OCI-LY3 (cell line): ENCODE results near the gene MYO5B.
A peak's percentile ranks its signal among the peaks of the same experiment; 100 is the strongest.

Experiments
- H2AFZ ChIP-seq: fragments of 200-600, 300-600 bp; shearing (Covaris generic); 2 replicates; pipeline ENCODE4 v1.6.0; 2014; ENCODE audit warnings: antibody characterized with exemption, low read depth, low read length
- H3K27ac ChIP-seq: fragments of 200-600, 300-600 bp; sonication (generic); 2 replicates; pipeline ENCODE4 v1.5.1; 2014; ENCODE audit warnings: mild to moderate bottlenecking, low read length, moderate library complexity, mixed read lengths
- H3K27me3 ChIP-seq: fragments of 200-600, 300-600 bp; sonication (generic); 2 replicates; pipeline ENCODE4 v1.6.1; 2014; ENCODE audit warnings: low read depth, low read length, mixed read lengths
- H3K36me3 ChIP-seq: fragments of 200-600, 300-600 bp; sonication (generic); replicated peaks from 2 replicates; pipeline ENCODE3; 2014; ENCODE audit warnings: low read depth, low read length, mixed read lengths
- H3K4me1 ChIP-seq: fragments of 300-600, 200-600 bp; sonication (generic); 2 replicates; pipeline ENCODE4 v1.6.1; 2014; ENCODE audit warnings: low read length, mixed read lengths
- H3K4me2 ChIP-seq: fragments of 200-600, 300-600 bp; sonication (generic); 2 replicates; pipeline ENCODE4 v1.6.1; 2014; ENCODE audit warnings: low read length, mixed read lengths
- H3K4me3 ChIP-seq: fragments of 300-600, 200-600 bp; sonication (generic); 2 replicates; pipeline ENCODE4 v1.5.1; 2014; ENCODE audit warnings: antibody characterized with exemption, mild to moderate bottlenecking, low read length, moderate library complexity
- H3K79me2 ChIP-seq: fragments of 300-600, 200-600 bp; shearing (Covaris generic); 2 replicates; pipeline ENCODE4 v1.6.1; 2014; ENCODE audit warnings: mild to moderate bottlenecking, low read length, mixed read lengths
- H3K9ac ChIP-seq: fragments of 300-600, 200-600 bp; shearing (Covaris generic); 2 replicates; pipeline ENCODE4 v1.6.0; 2014; ENCODE audit warnings: mild to moderate bottlenecking, low read length, moderate library complexity
- H3K9me3 ChIP-seq: fragments of 200-600, 300-600 bp; shearing (Covaris generic); 2 replicates; pipeline ENCODE4 v1.6.1; 2014; ENCODE audit warnings: low read length, mixed read lengths; ENCODE audit not compliant: insufficient read depth
- H4K20me1 ChIP-seq: fragments of 200-600, 300-600 bp; sonication (generic); 2 replicates; pipeline ENCODE4 v1.6.1; 2016; ENCODE audit warnings: low read length, mixed read lengths; ENCODE audit not compliant: insufficient read depth
- EZH2phosphoT487 ChIP-seq: fragments of 200-600 bp; shearing (Covaris generic); IDR thresholded peaks from 2 replicates; pipeline ENCODE4 v1.6.1; 2018; ENCODE audit warnings: antibody characterized with exemption, mixed run types, low read depth
- TF ChIP-seq, protein P1 (sequence below): fragments of 200-600, 300-600 bp; sonication (generic); IDR thresholded peaks from 2 replicates; pipeline ENCODE4 v1.5.1; 2014; ENCODE audit warnings: antibody characterized with exemption, low read length, low read depth

MYO5B gene

DNA sequence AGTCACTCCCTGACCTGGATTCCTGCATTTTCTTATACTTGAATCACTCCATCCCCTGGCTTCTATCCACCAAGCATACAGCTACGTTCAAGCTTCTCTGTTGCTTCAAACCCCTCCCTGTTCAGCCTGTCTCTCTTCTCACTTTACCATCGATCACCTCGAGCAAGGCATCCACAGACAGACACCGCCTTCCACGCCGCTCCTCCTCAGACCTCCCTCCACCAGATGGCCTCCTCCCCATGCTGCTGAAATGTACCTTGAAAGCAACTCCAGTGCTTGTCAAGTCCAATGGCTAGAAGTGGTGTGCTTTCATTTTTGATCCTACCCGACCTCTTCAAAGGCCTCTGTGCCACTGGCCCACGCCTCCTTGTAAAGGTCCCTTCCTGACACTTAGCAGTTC lies 250.3 kb downstream of the MYO5B start:
- peaks cover 33% of the 10 kb centered on the region; the same call in 1 of the 2 replicates for H3K27me3 ChIP-seq
- no peaks in the 10 kb centered on the region for H4K20me1 ChIP-seq
- H3K36me3 ChIP-seq, result no peaks in the 10 kb centered on the region
- H3K4me2 ChIP-seq, result no peak overlapping the region
- no peaks in the 10 kb centered on the region for H3K9me3 ChIP-seq
- H3K4me3 ChIP-seq, result no peak overlapping the region
- H3K4me1 ChIP-seq, result 0 out of 2 replicates have a peak, but pooled peaks cover 3% of the 10 kb centered on the region
- no peak for TF ChIP-seq EZH2phosphoT487
- TF ChIP-seq, protein P1, sequence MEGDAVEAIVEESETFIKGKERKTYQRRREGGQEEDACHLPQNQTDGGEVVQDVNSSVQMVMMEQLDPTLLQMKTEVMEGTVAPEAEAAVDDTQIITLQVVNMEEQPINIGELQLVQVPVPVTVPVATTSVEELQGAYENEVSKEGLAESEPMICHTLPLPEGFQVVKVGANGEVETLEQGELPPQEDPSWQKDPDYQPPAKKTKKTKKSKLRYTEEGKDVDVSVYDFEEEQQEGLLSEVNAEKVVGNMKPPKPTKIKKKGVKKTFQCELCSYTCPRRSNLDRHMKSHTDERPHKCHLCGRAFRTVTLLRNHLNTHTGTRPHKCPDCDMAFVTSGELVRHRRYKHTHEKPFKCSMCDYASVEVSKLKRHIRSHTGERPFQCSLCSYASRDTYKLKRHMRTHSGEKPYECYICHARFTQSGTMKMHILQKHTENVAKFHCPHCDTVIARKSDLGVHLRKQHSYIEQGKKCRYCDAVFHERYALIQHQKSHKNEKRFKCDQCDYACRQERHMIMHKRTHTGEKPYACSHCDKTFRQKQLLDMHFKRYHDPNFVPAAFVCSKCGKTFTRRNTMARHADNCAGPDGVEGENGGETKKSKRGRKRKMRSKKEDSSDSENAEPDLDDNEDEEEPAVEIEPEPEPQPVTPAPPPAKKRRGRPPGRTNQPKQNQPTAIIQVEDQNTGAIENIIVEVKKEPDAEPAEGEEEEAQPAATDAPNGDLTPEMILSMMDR, result peak; percentile 38
- H2AFZ ChIP-seq, result no peak overlapping the region
- H3K79me2 ChIP-seq, result no peaks in the 10 kb centered on the region
- no peak overlapping the region for H3K27ac ChIP-seq
- H3K9ac ChIP-seq, result no peak overlapping the region

DNA sequence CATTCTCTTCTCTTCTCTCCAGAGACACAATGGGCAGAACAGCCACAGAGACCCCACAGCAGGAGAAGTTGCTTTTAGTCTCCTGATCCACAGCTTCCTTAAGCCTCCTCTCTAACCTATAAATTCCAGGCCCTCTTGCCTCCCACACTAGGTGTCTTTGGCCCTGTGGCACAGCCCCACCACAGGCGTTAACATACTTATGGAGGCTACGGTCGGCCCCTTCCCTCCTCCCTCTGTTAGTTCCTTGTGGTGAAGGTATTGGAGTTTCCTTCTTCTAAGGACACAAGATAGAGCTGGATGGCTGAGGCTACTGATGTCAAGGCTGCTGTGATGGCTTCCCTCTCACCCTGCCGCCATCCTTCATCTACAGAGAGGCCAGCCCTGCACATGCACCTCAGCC lies 258.1 kb downstream of the MYO5B start:
- H3K9me3 ChIP-seq, result no peaks in the 10 kb centered on the region
- H3K4me3 ChIP-seq, result no peak overlapping the region
- no peak overlapping the region for H3K4me2 ChIP-seq
- H3K36me3 ChIP-seq, result no peaks in the 10 kb centered on the region
- TF ChIP-seq, protein P1, result no peak
- TF ChIP-seq EZH2phosphoT487, result no peak
- peaks cover 17% of the 10 kb centered on the region for H3K27me3 ChIP-seq
- no peaks in the 10 kb centered on the region for H3K79me2 ChIP-seq
- no peak overlapping the region for H3K27ac ChIP-seq
- H3K9ac ChIP-seq, result no peak overlapping the region
- no peaks in the 10 kb centered on the region for H4K20me1 ChIP-seq
- no peak overlapping the region for H2AFZ ChIP-seq
- H3K4me1 ChIP-seq, result peaks cover 15% of the 10 kb centered on the region

DNA sequence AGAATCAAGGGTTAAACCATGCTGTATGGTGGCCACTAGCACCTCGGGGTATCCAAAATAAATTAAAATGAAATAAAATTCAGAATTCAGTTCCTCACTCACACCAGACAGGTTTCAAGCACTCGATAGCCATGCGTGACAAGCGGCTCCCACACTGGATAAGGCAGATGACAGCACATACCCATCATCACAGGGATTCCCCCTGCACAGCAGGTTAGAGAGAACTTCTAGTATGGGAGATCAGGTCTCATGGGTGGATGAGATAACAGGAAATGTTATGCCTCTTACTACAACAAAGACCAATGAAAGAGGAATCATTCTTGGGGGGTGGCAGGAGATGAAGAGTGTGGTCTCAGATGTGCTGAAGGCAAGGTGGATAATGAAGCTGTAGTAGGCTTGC lies 259.7 kb downstream of the MYO5B start:
- H2AFZ ChIP-seq, result no peak overlapping the region
- TF ChIP-seq, protein P1, result no peak
- no peak for TF ChIP-seq EZH2phosphoT487
- H3K27me3 ChIP-seq, result peaks cover 22% of the 10 kb centered on the region
- H3K4me1 ChIP-seq, result peaks cover 12% of the 10 kb centered on the region
- H3K36me3 ChIP-seq, result no peaks in the 10 kb centered on the region
- H3K4me2 ChIP-seq, result no peak overlapping the region
- no peak overlapping the region for H3K27ac ChIP-seq
- H3K9ac ChIP-seq, result no peak overlapping the region
- H3K4me3 ChIP-seq, result no peak overlapping the region
- H4K20me1 ChIP-seq, result no peaks in the 10 kb centered on the region
- H3K79me2 ChIP-seq, result no peaks in the 10 kb centered on the region
- no peaks in the 10 kb centered on the region for H3K9me3 ChIP-seq

DNA sequence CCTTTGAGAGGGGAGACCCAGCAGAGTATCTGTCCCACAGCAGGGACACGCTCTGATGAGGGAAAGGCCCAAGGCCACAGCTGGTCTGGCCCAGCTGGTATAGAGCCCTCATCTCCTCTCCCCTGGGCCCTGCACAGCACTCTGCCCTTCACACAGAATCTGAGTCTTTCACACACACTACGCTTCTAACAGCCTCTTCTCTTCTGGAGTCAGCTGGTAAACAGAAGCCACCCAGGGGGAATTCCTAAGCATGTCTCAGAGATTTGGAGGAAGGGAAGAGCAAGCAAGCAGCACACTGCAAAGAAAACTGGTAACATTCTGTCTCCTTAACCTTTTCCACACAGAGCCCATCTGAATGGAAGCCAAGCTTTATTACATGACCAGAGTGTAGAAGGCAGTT lies 260.5 kb downstream of the MYO5B start:
- H3K27ac ChIP-seq, result no peak overlapping the region
- H4K20me1 ChIP-seq, result no peaks in the 10 kb centered on the region
- no peaks in the 10 kb centered on the region for H3K9me3 ChIP-seq
- H3K9ac ChIP-seq, result no peak overlapping the region
- no peak overlapping the region; the same call in 1 of the 2 replicates for H2AFZ ChIP-seq
- no peak overlapping the region for H3K4me3 ChIP-seq
- no peaks in the 10 kb centered on the region for H3K36me3 ChIP-seq
- peaks cover 12% of the 10 kb centered on the region for H3K4me1 ChIP-seq
- H3K27me3 ChIP-seq, result peaks cover 29% of the 10 kb centered on the region
- no peaks in the 10 kb centered on the region for H3K79me2 ChIP-seq
- no peak for TF ChIP-seq EZH2phosphoT487
- TF ChIP-seq, protein P1, result no peak
- H3K4me2 ChIP-seq, result no peak overlapping the region; the same call in 1 of the 2 replicates
